ENCODE results near the gene HCAR2.
"Not testable (repeated sequence)": the region's sequence is repeated elsewhere in the genome, so short reads cannot be mapped to it uniquely, and the experiment has no call there.

The HCAR2 gene

GRCh38 chr12:122716658-122717057 is 13.5 kb upstream of the HCAR2 start, which contains the start of gene HCAR3:
Gene HCAR3 (minus strand): TSS chr12:122716811. CDS start chr12:122716737, 74 bp downstream.
- not testable (repeated sequence) for DNase-seq (ENCODE audit: low read depth)

GRCh38 chr12:122715211-122715610 is 12.1 kb upstream of the HCAR2 start:
- DNase-seq (ENCODE audit: low read depth) = not testable (repeated sequence)

GRCh38 chr12:122713491-122714188 is 10.5 kb upstream of the HCAR2 start:
- DNase-seq (ENCODE audit: low read depth) = not testable (repeated sequence)

GRCh38 chr12:122711266-122711665 is 8.1 kb upstream of the HCAR2 start:
- not testable (repeated sequence) for DNase-seq (ENCODE audit: low read depth)

- not testable (repeated sequence) for DNase-seq (ENCODE audit: low read depth)
Measured at GRCh38 chr12:122710341-122710740, 7.2 kb upstream of the HCAR2 start.

- not testable (repeated sequence) for DNase-seq (ENCODE audit: low read depth)
Measured at GRCh38 chr12:122709287-122709686, 6.1 kb upstream of the HCAR2 start.

GRCh38 chr12:122703841-122704240 is 684 bp upstream of the HCAR2 start:
- not testable (repeated sequence) for DNase-seq (ENCODE audit: low read depth)

GRCh38 chr12:122701481-122701880 is 1.7 kb downstream of the HCAR2 start:
- DNase-seq (ENCODE audit: low read depth) = not testable (repeated sequence)

GRCh38 chr12:122700038-122700710 is 3.0 kb downstream of the HCAR2 start:
- not testable (repeated sequence) for DNase-seq (ENCODE audit: low read depth)

GRCh38 chr12:122696922-122697321 is 6.2 kb downstream of the HCAR2 start:
- not testable (repeated sequence) for DNase-seq (ENCODE audit: low read depth)

- DNase-seq (ENCODE audit: low read depth) = no peak
Measured at GRCh38 chr12:122691566-122691965, 11.6 kb downstream of the HCAR2 start.

GRCh38 chr12:122688291-122688690 is 14.9 kb downstream of the HCAR2 start:
- no peak for DNase-seq (ENCODE audit: low read depth)

- DNase-seq (ENCODE audit: low read depth) = no peak
Measured at GRCh38 chr12:122687086-122687485, 16.1 kb downstream of the HCAR2 start.

- DNase-seq (ENCODE audit: low read depth) = no peak
Measured at GRCh38 chr12:122686538-122686937, 16.6 kb downstream of the HCAR2 start.

- no peak for DNase-seq (ENCODE audit: low read depth)
Measured at GRCh38 chr12:122684297-122684813, 18.8 kb downstream of the HCAR2 start.

GRCh38 chr12:122681814-122682213 is 21.3 kb downstream of the HCAR2 start:
- no peak for DNase-seq (ENCODE audit: low read depth)

GRCh38 chr12:122680989-122681388 is 22.2 kb downstream of the HCAR2 start:
- not testable (repeated sequence) for DNase-seq (ENCODE audit: low read depth)

- not testable (repeated sequence) for DNase-seq (ENCODE audit: low read depth)
Measured at GRCh38 chr12:122676781-122677180, 26.4 kb downstream of the HCAR2 start.

GRCh38 chr12:122676015-122676414 is 27.1 kb downstream of the HCAR2 start:
- DNase-seq (ENCODE audit: low read depth) = not testable (repeated sequence)

- no peak for DNase-seq (ENCODE audit: low read depth)
Measured at GRCh38 chr12:122672515-122672914, 30.6 kb downstream of the HCAR2 start.

- no peak for DNase-seq (ENCODE audit: low read depth)
Measured at GRCh38 chr12:122669397-122670070, 33.6 kb downstream of the HCAR2 start.

GRCh38 chr12:122668268-122668667 is 34.9 kb downstream of the HCAR2 start:
- DNase-seq (ENCODE audit: low read depth) = no peak

- no peak for DNase-seq (ENCODE audit: low read depth)
Measured at GRCh38 chr12:122665759-122666158, 37.4 kb downstream of the HCAR2 start.
